Ishikawa (cell line): Measurements from ENCODE around the gene TEKT2.

Source experiments
- CEBPB ChIP-seq: IDR thresholded peaks from 2 replicates; pipeline ENCODE4 v1.6.1; 2012
- CREB1 ChIP-seq: IDR thresholded peaks from 2 replicates; pipeline ENCODE4 v1.6.1; 2012; ENCODE audit warnings: low read depth
- EP300 ChIP-seq: IDR thresholded peaks from 2 replicates; pipeline ENCODE4 v1.6.1; 2012; ENCODE audit warnings: borderline replicate concordance
- FOXM1 ChIP-seq: IDR thresholded peaks from 2 replicates; pipeline ENCODE4 v1.6.1; 2012; ENCODE audit warnings: low read depth, borderline replicate concordance
- NFIC ChIP-seq: IDR thresholded peaks from 2 replicates; pipeline ENCODE4 v1.6.1; 2012
- RAD21 ChIP-seq: IDR thresholded peaks from 2 replicates; pipeline ENCODE4 v1.6.1; 2012; ENCODE audit warnings: low read depth
- TAF1 ChIP-seq: IDR thresholded peaks from 2 replicates; pipeline ENCODE4 v1.6.1; 2012; ENCODE audit warnings: low read depth, mild to moderate bottlenecking
- TCF12 ChIP-seq: IDR thresholded peaks from 2 replicates; pipeline ENCODE4 v1.6.1; 2012; ENCODE audit warnings: low read depth
- TEAD4 ChIP-seq: IDR thresholded peaks from 2 replicates; pipeline ENCODE4 v1.6.1; 2012
- YY1 ChIP-seq: IDR thresholded peaks from 2 replicates; pipeline ENCODE4 v1.6.1; 2012; ENCODE audit warnings: low read depth
- TF ChIP-seq, protein P1 (sequence below): IDR thresholded peaks from 2 replicates; pipeline ENCODE4 v1.6.1; 2012
- TF ChIP-seq, protein P2 (sequence below): IDR thresholded peaks from 2 replicates; pipeline ENCODE4 v1.6.1; 2012; ENCODE audit warnings: low read depth, mild to moderate bottlenecking

DNA sequence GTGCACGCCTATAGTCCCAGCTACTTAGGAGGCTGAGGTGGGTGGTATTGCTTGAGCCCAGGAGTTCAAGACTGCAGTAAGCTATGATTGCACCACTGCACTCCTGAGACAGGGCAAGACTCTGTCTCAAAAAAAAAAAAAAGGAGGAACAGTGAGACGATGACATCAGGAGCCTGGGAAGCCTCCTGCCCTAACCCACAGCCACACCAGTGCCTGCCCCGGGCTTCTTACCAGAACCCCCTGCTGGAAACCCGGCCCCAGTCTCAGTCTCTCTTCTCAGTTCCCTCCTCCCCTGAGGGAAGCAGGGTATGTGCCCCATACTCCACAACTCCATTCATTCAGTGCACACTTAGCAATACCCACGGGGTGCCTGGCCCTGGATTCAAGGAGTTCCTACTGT, 32.0 kb downstream of the TEKT2 start:
- TF ChIP-seq, protein P1, sequence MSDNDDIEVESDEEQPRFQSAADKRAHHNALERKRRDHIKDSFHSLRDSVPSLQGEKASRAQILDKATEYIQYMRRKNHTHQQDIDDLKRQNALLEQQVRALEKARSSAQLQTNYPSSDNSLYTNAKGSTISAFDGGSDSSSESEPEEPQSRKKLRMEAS: no peak
- TF ChIP-seq EP300 (no peak), NFIC (no peak), CEBPB (no peak), YY1 (no peak), TEAD4 (no peak), TAF1 (no peak), FOXM1 (no peak), CREB1 (no peak), RAD21 (no peak), TCF12 (no peak)
- TF ChIP-seq, protein P2, sequence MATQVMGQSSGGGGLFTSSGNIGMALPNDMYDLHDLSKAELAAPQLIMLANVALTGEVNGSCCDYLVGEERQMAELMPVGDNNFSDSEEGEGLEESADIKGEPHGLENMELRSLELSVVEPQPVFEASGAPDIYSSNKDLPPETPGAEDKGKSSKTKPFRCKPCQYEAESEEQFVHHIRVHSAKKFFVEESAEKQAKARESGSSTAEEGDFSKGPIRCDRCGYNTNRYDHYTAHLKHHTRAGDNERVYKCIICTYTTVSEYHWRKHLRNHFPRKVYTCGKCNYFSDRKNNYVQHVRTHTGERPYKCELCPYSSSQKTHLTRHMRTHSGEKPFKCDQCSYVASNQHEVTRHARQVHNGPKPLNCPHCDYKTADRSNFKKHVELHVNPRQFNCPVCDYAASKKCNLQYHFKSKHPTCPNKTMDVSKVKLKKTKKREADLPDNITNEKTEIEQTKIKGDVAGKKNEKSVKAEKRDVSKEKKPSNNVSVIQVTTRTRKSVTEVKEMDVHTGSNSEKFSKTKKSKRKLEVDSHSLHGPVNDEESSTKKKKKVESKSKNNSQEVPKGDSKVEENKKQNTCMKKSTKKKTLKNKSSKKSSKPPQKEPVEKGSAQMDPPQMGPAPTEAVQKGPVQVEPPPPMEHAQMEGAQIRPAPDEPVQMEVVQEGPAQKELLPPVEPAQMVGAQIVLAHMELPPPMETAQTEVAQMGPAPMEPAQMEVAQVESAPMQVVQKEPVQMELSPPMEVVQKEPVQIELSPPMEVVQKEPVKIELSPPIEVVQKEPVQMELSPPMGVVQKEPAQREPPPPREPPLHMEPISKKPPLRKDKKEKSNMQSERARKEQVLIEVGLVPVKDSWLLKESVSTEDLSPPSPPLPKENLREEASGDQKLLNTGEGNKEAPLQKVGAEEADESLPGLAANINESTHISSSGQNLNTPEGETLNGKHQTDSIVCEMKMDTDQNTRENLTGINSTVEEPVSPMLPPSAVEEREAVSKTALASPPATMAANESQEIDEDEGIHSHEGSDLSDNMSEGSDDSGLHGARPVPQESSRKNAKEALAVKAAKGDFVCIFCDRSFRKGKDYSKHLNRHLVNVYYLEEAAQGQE: no peak
